HTR-8/SVneo (cell line): ENCODE measurements around the gene ARF1.

Experiments
- DNase-seq: peaks from one replicate; pipeline ENCODE4 v3.0.0; 2011; ENCODE audit warnings: low spot score, mixed read lengths; ENCODE audit not compliant: insufficient read length
- FAIRE-seq: peaks from 2 replicates; lab custom pipeline; 2011; peaks lifted over from hg19 to GRCh38; lab: Jason Lieb, UNC

The ARF1 gene

GRCh38 chr1:228066891-228067654 is 15.4 kb upstream of the ARF1 start:
- DNase-seq: no peak
- no peak for FAIRE-seq

DNA sequence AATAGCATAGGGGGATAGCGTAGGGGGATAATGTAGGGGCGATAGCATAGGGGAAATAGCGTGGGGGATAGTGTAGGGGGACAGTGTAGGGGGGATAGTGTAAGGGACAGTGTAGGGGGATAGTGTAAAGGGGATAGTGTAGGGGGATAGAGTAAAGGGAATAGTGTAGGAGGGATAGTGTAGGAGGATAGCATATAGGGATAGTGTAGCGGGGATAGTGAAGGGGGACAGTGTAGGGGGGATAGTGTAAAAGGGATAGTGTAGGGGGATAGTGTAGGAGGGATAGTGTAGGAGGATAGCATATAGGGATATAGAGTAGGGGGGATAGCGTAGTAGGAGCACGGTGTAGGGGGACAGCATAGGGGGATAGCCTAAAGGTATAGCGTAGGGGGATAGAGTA is 14.1 kb upstream of the ARF1 start:
- DNase-seq (no peak), FAIRE-seq (no peak)

DNA sequence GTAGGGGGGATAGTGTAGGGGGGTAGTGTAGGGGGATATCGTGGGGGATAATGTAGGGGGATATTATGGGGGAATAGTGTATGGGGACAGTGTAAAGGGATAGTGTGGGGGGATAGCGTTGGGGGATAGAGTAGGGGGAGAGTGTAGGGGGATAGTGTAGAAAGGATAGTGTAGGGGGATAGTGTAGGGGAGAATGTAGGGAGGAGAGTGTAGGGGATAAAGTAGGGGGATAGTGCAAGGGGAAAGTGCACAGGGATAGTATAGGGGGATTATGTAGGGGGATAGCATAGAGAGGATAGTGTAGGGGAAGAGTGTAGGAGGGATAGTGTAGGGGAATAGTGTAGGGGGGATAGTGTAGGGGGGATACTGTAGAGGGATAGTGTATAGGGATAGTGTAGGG is 12.3 kb upstream of the ARF1 start:
- no peak for DNase-seq
- no peak for FAIRE-seq

GRCh38 chr1:228070851-228071250 is 11.7 kb upstream of the ARF1 start:
- DNase-seq: no peak
- FAIRE-seq: no peak

GRCh38 chr1:228071839-228072657 is 10.5 kb upstream of the ARF1 start:
- FAIRE-seq (no peak), DNase-seq (no peak)

- DNase-seq: no peak
Measured at GRCh38 chr1:228072658-228073043, 9.9 kb upstream of the ARF1 start.

DNA sequence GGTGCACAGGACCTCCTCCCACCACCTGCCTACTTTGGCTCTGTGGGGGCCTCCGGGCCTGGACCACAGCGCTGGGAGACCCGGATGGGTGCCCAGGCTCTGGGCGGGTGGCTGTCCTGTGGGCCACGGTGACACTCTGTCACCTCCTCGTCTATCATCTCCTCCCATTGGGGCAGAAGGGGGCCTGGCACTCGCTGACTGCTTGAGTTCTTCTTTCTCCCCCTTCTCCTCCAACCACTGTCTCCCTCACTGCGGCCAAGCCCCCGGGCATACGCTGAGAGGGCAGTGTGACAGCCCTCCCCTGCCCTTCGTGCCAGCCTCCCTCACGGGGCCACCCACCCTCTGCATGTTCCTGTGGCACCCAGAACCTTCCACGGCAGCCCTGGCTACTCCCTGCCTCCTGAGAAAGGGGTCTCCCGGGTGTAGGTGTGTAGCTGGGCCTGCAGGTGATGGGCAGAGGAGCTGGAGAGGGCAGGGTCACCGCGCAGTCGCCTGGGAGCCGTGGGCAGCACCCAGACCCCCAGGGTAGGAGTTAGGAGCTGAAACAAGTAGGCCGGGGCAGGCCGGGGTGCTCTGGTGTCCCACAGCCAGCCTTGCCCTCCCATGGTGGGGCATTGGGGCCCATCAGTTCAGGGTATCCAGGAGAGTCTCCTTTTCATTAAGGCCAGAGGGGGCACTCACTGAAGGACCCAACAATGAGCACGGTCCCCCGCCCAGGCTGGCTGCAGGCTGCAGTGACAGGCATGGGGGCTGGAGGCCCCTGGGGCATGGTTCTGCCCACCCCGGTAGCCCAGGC is 9.2 kb upstream of the ARF1 start:
- DNase-seq (no peak), FAIRE-seq (no peak)

More at GRCh38 chr1:228072658-228073043, 9.9 kb upstream of the ARF1 start:
- no peak for FAIRE-seq

DNA sequence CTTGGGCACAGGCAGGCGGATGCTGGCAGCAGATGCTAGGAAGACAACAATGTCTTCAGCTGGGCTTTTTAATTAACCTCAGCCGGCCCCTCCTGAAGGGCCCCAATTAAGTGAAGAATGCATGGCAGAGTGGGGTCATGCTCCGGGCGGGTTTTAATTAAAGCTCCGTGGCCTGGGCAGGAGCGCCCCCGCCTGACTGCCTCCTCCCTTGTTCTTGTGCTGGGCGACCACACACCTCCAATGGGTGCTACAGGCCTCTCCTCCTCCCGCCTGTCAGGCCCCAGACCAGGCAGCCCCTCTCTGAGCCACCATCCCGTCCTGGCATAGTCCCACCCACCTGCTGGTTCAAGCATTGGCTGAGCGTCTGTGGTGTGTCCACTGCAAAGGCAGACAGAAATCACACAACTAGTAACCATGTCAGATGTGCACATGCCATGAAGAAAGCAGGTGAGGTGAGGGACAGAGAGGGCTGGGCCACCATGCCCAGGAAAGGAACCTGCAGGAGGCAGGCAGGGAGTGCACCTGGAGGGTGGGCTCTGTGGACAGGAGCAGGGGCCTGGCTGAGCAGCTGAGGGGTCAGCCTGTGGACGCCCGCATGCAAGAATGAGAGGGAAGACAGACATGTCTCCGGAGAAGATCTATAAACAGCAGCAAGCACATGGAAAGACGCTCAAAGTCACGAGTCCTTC is 8.5 kb upstream of the ARF1 start:
- no peak for DNase-seq
- FAIRE-seq: no peak

DNA sequence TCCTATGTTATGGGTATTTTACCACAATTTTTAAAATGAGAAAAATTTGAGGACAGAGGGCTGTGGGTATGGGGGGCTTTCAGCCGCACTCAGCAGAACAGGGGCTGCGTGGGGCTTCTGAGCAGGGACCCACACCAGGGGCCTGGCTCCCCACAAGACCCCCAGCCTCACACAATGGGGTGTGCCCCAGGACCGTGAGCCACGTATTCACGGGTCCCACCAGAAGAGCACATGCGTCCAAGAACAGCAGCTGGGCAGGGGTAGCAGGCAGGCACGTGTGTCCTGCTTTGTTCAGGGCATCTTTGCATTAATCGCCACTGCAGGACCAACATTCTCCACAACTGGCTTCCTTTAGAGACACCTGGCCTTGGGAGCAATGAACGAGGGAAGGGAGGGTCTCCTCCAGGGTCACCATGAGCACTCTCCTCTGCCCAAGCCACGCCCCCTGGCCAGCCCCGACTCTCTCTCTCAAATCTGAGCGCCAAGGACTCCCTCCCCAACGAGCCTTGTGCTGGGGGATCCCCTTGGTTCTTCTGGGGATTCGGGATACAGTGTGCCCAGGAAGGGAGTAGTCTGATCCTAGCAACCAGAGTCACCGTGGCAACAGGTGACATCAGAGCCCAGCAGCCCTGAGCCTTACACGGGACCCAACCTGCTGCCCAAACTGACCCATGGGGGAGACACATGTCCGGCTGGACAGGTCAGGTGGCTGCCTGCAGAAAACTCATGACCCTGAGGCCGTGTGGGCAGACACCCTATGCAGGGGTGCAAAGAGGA is 7.4 kb upstream of the ARF1 start:
- DNase-seq (no peak), FAIRE-seq (no peak)

DNA sequence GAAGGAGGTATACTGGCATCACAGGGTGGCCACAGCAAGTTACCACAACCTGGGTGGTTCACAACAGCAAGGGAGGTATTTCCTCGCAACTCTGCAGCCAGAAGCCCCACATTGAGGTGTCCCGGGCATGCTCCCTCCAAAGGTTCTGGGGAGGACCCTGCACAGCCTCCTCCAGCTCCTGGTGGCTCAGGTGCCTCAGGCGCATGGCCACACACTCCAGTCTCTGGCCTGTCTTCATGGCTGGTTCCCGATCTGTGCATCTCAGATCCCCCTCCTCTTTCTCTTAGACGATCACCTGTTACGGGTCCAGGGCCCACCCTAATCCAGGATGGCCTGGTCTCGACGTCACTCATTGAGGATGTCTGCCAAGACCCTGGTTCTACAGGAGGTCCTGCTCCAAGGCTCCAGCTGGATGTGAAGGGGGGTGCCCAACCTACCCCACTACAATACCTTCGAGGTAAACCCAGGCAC is 6.7 kb upstream of the ARF1 start:
- DNase-seq: no peak
- FAIRE-seq: no peak

DNA sequence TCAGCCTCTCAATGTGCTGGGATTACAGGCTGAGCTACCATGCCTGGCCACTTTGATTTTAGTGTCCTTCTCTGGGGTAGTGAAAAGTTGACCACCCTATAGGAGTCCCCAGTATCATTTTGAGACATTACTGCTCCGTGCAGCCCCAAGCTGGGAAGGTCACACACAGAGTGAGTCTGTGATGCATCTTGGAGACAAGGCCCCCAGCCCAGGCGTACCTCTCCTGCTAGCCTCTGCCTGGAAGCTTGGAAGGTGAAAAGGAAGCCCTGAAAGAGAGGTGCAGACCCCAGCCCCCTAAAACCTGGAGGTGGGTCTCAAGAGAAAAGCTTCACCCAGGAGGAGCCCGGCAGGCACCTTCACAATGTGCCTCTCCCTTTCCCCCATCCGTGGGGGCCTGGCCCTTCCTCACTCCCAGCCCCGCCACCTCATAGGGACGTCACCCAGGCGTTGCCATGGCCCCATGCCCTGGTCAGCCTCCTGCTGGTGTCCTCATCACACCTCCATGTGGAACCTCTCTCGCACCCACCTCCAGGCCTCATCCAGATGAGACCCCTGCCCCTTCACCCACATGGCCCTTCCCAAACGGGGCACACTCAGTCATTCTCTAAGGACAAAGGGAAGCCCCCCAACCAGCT is 5.6 kb upstream of the ARF1 start:
- DNase-seq: no peak
- FAIRE-seq: no peak

DNA sequence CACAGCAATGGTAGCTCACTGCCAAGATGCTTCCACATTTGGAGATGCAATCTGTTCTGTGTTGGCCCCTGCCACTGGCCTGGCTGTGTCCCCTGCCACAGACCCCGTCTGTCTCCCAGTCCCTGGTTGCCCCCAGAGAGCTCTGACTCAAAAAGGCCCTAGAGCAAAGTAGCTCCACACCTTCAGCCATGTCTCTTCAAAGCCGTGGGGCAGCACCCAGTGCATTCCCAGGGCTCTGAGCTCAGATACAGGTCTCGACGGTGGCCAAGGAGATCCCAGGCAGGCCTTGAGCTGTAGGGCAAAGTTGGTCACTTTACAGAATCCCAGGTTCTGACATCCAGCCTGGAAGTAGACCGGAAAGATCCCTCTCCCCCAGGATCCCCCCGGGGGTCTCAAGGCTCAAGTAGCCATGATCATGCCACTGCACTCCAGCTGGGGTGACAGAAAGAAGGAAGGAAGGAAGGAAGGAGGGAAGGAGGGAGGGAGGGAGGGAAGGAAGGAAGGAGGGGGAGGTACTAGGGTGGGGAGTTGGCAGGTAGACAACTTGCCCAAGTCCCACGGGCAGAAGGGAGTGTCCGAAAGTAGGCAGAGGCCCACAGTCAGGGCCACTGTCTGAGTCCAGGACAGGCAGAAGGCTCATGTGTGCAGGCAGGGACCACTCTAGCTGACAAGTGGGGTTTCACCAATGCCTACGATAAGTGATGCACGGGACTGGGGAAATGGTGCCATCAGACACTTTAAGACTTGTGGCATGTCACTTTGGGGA is 4.8 kb upstream of the ARF1 start:
- no peak for DNase-seq
- FAIRE-seq: no peak

- DNase-seq (no peak), FAIRE-seq (no peak)
Measured at GRCh38 chr1:228079013-228079412, 3.5 kb upstream of the ARF1 start.

DNA sequence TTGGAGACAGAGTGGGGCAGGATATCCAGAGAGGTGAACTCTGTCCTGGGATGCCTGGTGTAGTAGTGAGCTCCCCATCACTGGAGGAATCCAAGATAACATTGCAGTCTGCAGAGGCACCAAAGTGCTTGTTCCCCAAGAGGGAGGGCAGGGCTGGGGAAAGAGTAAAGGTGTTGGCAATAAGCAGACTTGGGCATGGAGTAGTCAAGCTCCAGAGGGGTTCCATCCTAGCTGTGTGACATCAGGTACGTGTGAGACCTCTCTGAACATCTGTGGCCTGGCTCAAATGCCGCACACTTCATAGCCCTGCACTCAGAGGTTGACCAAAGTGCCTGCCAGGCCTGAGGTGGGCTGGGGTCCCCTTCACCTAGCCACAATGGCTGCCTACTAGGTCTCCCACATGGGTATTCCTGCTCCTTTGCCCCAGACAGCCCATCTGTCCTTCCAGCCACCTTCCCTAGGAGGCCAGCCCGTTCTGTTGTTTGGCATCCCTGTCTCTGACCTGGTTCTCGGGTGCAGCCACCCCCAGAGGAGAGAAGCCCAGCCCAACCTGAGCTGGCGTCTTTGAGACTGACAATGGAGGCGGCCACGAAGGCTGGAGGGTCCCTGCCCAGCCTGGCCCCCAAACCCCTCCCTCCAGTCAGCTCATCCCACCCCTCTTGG is 2.8 kb upstream of the ARF1 start:
- no peak for FAIRE-seq
- no peak for DNase-seq

- no peak for FAIRE-seq
- no peak for DNase-seq
Measured at GRCh38 chr1:228081144-228081543, 1.4 kb upstream of the ARF1 start.

GRCh38 chr1:228081578-228082213 is 812 bp upstream of the ARF1 start:
- no peak for FAIRE-seq

More at GRCh38 chr1:228081578-228082213, 812 bp upstream of the ARF1 start:
- no peak for DNase-seq
